Measurements from ENCODE around the gene NEUROG2.
"Not testable (repeated sequence)": the region's sequence is repeated elsewhere in the genome, so short reads cannot be mapped to it uniquely, and the experiment has no call there.

NEUROG2 gene

DNA sequence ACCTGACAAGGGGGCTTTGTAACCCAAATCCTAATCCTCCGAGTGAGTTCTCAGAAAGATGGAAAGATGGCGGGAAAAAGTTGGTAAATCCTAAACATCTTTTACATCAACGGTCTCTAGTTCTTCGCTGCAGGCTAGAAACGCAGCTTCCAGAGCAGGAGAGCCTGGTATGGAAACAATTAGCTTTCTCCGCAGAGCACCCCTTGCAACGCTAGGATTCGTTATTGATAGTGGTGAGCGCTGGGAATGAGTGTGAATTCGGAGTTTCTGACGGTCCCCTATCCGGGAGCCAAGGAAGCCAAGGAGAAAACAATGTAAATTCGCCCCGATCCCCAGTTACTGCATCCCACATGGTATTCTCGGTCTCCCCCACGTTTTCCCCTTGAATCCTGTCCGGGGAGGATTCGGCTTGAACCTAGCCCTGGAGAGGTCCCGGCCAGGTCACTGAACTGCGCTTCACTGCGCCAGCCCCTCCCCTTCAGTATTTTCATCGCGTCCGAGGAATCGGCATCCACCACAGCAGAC is 4.7 kb upstream of the NEUROG2 start:
- DNase-seq: no peak

- DNase-seq: peak in 1 of 3 experiments; percentile 9
Measured at GRCh38 chr4:112519689-112520597, 4.0 kb upstream of the NEUROG2 start.

DNA sequence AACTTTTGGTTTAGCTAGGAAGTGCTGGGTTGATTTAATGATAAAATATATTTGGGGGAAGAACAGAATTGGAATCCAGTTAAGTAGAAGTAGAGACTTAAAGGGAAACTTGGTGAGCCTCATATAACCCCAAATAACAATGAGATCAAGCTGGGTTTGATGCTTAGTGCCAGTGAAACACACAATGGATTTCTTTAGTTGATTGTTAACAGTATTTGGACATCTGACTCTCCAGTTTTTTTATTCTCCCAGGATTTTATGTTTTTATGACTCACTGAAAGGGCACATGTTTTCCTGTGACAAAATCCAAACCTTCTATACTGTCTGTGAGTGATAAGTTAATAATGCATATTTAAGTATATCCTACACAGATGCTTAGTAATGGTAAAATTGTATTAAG is 2.7 kb upstream of the NEUROG2 start:
- DNase-seq: no peak

DNA sequence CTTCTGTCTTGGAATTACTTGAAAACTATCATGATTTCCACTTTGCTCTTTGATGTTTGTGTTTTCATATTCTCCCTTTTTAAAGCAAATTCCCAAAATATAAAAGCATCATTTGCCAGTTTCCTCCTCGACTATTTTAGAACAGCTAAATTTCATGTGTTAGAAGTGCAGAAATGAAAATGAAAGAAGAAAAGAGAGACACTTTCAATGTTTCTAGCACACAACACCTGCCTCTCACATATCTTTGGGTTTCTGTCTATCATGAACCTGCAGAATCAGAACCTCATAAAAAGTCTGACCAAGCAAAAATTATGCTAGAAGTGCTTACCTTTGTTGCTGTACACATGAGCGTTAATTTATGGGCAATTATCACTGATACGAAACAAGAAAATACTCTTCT is 1.9 kb upstream of the NEUROG2 start:
- no peak for DNase-seq

DNA sequence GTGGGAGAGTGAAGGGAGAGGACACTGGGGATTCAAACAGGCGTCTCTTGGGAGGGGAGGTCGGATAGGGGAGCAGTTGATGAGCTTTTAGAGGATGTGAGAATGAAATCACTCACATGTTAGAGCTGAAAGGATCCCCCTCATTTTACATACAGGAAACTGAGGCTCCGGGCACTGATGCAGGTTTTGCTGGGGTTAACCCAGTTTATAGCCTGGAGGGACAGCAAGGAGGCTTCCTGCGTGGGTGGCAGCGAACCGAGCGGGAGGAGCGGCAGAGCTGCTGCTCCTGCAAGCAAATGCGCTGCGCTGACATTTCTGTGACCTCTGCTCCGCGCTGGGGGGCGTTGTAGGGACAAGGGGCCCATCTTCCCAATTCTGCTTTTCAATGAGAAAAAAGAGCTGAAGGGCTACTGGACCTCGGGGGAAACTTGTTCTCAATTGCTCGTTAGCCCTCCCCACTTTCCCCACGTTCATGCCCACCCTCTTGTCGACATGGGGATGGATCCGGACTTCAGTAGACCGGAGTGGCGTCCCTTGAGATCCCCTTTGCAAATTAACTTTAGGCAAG is 1.2 kb upstream of the NEUROG2 start:
- peak in 2 of 3 experiments; percentile 47 to 66 for DNase-seq

DNA sequence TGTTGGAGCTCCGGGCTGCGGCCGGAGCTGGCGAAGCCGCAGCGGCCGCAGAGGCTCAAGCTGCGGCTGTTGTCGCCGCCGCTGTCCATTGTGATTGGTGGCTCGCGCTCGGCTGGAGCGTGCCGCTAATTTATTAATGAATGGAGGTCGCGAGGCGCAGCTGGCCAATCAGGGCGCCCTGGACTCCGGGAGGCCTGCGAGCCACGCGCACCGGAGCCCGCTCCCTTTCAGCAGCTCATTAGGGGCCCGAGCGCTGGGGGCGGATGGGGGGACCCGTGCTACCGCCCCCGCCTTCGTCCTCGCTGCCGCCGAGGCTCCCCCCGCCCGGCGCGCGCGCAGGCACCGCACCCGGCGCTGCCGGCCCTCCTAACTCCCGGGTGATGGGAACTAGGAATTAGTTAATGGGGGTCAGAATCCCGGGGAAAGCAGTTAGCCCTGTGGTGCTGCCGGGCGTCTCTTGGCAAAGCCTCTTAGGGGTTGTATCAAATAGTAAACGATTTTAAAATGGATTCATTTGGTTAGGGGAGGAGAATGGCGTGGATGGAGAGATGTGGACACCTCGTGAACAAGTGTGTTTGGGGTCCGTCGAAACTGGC is 589 bp upstream of the NEUROG2 start:
- peak; percentile 36 to 91 (median 86) for DNase-seq

DNA sequence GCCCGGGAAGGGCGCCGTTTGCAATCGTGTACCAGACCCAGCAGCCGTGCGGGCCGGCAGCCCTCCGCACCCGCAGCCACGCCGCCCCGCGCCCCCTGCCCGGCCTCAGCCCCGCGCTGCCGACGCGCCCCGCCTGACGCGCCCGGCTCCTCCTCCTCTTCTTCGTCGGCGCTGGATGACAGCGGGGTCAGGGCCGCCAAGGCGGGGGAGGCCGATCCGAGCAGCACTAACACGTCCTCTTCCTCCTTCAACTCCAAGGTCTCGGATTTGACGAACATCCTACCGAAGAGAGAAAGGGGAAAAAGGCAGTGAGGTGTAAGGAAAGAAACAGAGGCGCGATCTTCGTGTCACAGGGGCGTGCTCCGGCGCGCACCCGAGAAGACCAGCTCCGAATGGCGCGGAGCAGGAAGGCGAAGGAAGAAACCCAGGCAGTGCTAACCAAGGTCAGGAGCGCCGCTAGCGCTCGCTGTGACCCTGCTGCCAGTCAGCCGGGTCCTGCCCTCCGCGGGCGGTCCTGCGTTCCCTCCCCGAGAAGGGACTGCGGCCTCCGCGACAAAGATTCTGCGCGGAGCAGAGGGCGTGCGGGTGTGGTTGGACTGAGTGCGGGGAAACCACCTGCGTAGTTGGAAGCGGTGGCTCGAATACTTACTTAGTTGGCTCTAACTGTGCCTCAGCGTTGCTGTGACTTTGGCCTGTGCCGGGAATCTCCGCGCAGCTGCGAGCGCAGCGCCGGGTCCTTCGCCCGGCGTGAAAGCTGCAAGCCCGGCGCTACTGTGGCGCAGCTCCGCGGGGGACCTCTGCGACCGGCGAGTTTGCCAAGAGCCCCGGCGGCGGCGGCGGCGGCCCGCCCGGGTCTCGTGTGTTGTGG is 548 bp downstream of the NEUROG2 start:
- DNase-seq: peak; percentile 38 to 82 (median 70)

- DNase-seq: peak; percentile 59 to 65 (median 59)
Measured at GRCh38 chr4:112514647-112515197, 1.3 kb downstream of the NEUROG2 start.

DNA sequence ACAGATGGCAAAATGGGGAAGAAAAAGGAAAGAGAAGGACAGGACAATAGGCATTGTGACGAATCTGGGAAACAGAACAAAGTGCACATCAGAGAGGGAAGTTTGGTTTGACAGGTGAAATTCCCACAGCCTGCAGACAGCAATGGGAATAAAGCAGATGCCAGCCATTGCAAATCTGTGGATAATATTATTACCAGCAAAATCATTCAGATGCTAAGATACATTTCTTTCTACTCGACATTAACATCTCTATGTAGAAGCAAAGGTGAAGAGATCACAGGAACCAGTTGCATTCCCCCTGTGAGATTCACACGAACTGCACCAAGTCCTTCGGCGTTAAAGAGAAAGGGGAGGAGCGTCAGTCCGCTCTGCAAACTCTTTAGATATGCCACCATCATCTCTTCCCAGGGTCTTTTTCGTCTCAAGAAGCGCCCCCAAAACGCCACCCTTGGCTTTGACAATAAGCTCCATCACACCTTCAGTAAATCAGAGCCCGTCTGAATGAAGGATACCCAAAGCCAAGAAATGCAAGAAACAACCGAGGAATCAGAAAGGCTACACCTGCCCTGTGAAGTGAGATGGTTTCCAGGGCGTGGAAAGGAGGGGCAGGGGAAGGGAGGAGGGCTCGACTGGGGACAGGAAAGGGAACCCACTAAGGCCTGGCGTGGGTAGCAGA is 1.9 kb downstream of the NEUROG2 start:
- peak; percentile 4 to 67 (median 49) for DNase-seq

- DNase-seq: peak in 1 of 3 experiments; percentile 23
Measured at GRCh38 chr4:112511803-112512118, 4.2 kb downstream of the NEUROG2 start.

GRCh38 chr4:112511093-112511802 is 4.7 kb downstream of the NEUROG2 start:
- DNase-seq: no peak

DNA sequence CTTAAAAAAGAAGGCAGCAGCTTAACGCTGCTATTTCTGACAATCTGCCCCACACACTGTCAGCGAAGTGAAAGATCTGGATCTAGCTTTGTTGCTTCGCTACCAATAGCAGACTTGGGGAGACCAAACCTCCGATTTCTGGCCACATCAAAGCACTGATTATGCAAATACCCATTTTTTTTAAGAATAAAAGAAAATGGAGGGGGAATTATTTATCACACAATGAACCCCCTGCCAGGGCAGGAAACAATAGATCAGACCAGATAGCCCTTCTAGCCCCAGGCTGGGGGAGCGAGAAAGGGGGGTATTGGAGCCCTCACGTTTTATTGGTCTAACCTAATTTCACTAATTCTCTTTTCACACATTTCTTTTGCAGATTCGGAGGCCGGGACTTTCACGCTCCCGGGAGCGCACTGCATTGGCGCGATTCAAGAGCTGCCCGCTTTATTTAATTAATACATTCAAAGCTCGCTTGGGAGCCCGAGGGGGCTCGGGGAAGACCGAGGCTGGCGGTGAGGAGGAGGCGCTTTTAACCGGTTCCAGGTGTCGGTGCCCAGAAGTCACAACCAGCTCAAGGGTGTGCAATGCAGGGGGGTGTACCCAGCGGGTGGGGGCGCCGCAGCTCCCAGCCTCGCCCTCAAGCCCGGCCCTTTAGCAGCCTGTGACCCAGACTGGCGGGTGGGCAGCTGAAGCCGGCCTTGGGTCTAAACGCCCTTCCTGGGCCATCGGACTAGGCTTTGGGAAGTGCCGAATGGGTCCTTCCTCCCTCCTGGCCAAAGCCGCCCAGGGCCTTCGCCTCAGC is 5.5 kb downstream of the NEUROG2 start:
- DNase-seq: peak in 1 of 3 experiments; percentile 38

DNA sequence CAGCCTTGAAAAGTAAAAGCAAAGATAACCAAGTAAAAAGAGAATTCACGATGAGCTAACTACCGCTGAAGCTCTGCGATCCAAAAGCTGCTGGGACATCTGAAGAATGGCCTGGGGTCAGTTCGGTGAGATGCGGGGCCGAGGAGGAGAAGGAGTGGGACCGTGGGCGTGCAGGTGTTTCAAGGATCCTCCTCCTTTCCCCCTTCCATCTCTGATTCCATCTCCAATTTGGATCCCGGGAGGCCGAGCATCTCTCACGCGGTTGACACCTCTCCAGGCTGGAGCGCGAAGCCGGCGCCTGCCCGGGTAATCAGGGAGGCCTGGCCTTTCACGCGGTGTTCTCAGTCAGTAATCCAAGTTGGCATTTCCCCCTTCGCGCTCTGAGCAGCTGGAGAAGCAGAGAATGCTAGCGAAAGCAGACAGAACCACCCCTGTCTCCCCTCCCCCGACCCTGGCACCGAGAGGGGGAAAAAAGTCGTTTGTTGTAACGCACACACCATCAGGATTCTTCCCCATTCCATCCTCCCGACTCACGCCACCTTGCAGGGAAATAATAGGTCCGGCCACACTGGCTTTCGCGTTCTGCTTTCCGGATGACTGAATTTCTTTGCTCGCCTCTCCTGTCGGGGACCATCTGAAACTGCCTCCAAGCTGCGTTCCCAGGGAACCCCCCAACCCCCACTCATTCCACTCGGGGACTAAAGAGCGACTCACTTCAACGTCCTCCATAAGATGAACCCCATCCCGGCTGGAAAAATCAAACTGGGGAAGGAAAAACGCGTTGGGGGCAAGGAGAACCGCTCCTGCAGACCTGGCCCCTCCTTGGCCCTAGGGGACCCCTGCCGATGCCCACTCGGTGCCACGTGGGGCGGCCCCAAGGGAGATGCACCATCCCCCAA is 6.5 kb downstream of the NEUROG2 start:
- DNase-seq: peak in 2 of 3 experiments; percentile 76 to 79

DNA sequence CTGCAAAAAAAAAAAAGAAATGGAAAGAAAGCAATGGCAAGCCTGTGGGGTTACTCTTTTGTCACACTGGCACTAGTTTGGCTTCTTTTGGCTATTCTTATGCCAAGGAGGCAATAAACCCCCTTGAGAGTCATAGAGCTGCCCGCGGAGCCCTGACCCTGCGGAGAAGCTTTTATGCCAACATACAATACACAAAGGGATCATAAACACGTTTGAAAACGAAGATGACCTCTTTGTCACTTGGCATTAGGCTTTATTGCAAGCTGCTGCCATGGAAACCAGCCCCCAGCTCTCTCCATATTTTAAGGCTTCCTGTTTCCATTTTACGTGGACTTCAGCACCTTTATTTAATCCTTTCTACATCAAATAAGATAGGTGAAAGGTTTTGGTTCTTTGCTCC is 7.6 kb downstream of the NEUROG2 start:
- DNase-seq: peak; percentile 31 to 71 (median 38)

GRCh38 chr4:112504807-112505206 is 11.2 kb downstream of the NEUROG2 start:
- no peak for DNase-seq

DNA sequence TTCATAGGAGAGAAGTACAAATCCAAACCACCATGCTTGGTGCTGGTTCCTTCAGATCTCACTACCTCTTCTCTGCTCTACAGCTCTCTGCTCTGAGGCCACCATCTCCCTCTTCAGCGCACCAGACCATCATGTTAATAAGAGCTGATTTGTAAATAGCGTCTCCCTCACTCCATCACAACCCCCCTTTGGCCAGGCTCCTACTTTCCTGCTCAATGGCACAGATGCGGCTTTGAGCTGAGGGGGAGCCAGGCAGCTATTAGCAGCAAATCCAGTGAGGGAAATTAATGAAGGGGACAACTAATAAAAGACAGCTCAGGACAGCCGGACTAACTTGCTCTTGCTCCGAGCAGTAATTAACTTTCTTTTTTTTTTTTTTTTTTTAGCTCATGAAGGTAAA is 13.1 kb downstream of the NEUROG2 start:
- DNase-seq: no peak

DNA sequence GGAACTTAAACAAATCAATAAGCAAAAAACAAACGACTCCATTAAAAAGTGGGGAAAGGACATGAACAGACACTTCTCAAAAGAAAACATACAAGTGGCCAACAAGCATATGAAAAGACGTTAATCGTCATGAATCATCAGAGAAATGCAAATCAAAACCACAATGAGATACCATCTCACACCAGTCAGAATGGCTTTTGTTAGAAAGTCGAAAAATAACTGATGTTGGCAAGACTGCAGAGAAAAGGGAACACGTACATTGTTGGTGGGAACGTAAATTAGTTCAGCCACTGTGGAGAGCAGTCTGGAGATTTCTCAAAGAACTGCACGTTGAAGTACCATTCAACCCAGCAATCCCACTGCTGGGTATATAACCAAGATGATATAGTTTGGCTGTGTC is 23.7 kb downstream of the NEUROG2 start:
- no peak for DNase-seq

DNA sequence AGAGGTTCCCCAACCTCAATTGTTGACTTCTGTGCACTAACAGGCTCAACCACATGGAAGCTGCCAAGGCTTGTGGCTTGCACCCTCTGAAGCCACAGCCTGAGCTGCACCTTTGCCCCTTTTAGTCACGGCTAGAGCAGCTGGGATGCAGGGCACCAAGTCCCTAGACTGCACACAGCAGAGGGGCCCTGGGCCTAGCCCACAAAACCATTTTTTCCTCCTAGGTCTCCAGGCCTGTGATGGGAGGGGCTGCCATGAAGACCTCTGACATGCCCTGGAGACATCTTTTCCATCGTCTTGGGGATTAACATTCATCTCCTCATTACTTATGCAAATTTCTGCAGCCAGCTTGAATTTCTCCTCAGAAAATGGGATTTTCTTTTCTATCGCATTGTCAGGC is 25.2 kb downstream of the NEUROG2 start:
- DNase-seq: not testable (repeated sequence)

DNA sequence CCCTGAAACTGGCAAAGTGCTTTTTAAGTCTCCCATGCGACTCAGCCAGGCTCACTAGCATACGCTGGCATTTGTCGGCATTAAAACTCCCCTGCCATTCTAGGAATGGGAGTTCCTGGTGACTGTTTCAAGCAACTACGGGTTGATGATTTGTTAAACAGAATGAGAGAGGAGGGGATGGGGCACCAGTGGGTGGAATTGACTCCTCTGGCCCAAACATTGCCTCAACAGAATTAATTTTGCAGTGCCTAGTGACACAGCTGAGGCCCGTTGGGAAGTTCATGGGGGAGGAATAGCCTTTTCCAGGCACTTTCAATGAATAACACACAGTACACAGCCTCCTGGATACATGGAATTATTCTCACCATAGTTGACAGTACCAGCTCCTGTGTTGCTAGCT is 30.1 kb downstream of the NEUROG2 start:
- no peak for DNase-seq
